Hepatic stellate cell (primary cell): Measurements from ENCODE around the gene ZNF763.
"Not testable (repeated sequence)": the region's sequence is repeated elsewhere in the genome, so short reads cannot be mapped to it uniquely, and the experiment has no call there.

Experiments
- DNase-seq: peaks from one replicate; pipeline ENCODE4 v3.0.0; 2011; ENCODE audit warnings: low spot score

The ZNF763 gene

DNA sequence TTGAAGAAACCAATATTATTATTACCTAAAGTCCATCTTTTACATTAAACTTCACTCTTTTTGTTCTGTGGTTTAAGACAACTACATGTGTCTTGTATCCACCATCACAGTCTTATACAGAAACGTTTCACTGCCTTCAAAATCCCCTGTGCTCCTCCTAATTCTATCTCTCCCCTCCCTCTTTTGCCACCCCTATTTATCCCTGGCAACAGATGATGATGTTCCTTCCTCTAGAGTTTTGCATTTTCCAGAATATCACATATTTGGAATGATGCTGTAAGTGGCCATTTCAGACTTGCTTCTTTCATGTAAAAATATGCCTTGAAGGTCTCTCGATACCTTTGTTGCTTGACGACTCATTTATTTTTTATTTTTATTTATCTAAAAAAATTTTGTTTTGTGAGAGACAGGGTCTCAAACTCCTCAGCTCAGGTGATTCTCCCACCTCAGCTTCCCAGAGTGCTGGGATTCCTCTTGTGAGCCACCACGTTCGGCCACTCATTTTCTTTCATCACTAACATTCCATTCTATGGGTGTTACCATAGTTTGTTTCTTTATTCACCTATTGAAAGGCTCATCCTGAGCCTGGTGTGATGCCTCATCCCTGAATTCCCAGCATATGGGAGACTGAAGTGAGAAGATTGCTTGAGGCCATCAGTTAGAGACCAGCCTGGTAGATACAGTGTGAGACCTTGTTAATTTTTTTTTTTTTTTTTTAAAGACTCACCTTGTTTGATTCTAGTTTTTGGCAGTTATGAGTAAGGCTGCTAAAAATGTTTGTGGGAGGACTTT lies 8.4 kb downstream of the ZNF763 start:
- DNase-seq = no peak

GRCh38 chr19:11978492-11979100 lies 13.8 kb downstream of the ZNF763 start:
- DNase-seq = no peak

DNA sequence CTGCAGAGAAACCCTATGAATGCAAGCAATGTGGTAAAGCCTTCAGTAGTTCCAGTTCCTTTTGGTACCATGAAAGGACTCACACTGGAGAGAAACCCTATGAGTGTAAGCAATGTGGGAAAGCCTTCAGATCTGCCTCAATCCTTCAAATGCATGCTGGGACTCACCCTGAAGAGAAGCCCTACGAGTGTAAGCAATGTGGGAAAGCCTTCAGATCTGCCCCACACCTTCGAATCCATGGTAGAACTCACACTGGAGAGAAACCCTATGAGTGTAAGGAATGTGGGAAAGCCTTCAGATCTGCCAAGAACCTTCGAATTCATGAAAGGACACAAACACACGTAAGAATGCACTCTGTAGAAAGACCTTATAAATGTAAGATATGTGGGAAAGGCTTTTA lies 14.7 kb downstream of the ZNF763 start:
- DNase-seq = no peak

DNA sequence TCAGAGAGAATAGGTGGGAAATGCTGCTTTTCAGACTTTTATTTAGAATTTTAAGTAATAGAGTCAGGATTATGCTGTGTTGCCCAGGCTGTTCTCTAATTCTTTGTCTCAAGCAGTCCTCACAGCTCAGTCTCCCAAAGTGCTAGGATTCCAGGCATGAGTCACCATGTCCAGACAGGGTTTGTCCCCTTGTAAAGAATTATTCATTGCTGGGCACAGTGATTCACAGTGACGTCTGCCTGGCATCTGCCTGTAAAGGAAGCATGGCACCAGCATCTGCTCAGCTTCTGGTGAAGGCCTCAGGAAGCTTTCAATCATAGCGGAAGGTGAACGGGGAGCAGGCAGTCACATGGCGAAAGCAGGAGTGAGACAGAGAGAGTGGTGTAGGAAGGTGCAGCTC lies 17.7 kb downstream of the ZNF763 start:
- no peak for DNase-seq

- DNase-seq = no peak
Measured at GRCh38 chr19:11984986-11985385, 20.1 kb downstream of the ZNF763 start.

GRCh38 chr19:11986754-11987153 lies 21.9 kb downstream of the ZNF763 start:
- DNase-seq = no peak

- peak; percentile 96 for DNase-seq
Measured at GRCh38 chr19:11987405-11988281, 22.8 kb downstream of the ZNF763 start.

GRCh38 chr19:11989112-11989456 lies 24.2 kb downstream of the ZNF763 start:
- DNase-seq = no peak

GRCh38 chr19:11991921-11992320 lies 27.1 kb downstream of the ZNF763 start:
- DNase-seq = not testable (repeated sequence)

GRCh38 chr19:11995174-11995573 lies 30.3 kb downstream of the ZNF763 start:
- DNase-seq = peak; percentile 65

- DNase-seq = peak; percentile 16
Measured at GRCh38 chr19:12000152-12000981, 35.5 kb downstream of the ZNF763 start.

GRCh38 chr19:12015015-12015752 lies 50.3 kb downstream of the ZNF763 start:
- DNase-seq = no peak

DNA sequence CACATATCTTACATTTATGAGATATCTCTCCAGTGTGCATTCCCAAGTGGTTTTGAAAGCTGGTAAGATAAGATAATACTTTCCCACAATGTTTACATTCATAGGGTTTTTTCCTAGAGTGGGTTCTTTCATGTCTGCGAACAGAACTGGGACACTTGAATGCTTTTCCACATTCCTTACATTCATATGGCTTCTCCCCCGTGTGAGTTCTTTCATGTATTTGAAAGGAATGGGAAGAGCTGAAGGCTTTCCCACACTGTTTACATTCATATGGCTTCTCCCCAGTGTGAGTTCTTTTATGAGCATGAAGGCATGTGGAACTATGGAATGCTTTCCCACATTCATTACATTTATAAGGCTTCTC lies 50.9 kb downstream of the ZNF763 start:
- DNase-seq = no peak
